Activated T-helper 17 cell treated with anti-CD3 and anti-CD28 coated beads, Interleukin-2, amount 50 U/mL, for 72 hours (primary cell): ENCODE results near the gene SGCD. TPM values are rescaled to one million over a fixed set of nuclear protein-coding genes. Genes with fewer than 3 reads are reported as not detected.

ENCODE experiments used
- ATAC-seq: fragments of 150-1000 bp; cut with Tn5 transposase; replicated peaks from 2 replicates; pipeline ENCODE4 v1.10.0; 2021; ENCODE audit warnings: mild to moderate bottlenecking, moderate library complexity
- H3K27ac Mint-ChIP-seq: one replicate; pipeline ENCODE4 v1.8.0; 2022; ENCODE audit warnings: mixed read lengths
- H3K27me3 Mint-ChIP-seq: one replicate; pipeline ENCODE4 v1.8.0; 2022; ENCODE audit warnings: mixed read lengths
- H3K36me3 Mint-ChIP-seq: one replicate; pipeline ENCODE4 v1.8.0; 2022; ENCODE audit warnings: low read depth, mild to moderate bottlenecking, mixed read lengths
- H3K4me1 Mint-ChIP-seq: one replicate; pipeline ENCODE4 v1.8.0; 2022; ENCODE audit warnings: mixed read lengths
- H3K4me3 Mint-ChIP-seq: one replicate; pipeline ENCODE4 v1.8.0; 2022; ENCODE audit warnings: mild to moderate bottlenecking, mixed read lengths
- H3K9me3 Mint-ChIP-seq: one replicate; pipeline ENCODE4 v1.8.0; 2022; ENCODE audit warnings: mixed read lengths
- total RNA-seq, 2 donors: library from RNA; stranded (reverse); gene quantifications; one replicate each; pipeline ENCODE4 v1.2.3, GENCODE V29; 2022

SGCD gene
- total RNA-seq: not detected

DNA sequence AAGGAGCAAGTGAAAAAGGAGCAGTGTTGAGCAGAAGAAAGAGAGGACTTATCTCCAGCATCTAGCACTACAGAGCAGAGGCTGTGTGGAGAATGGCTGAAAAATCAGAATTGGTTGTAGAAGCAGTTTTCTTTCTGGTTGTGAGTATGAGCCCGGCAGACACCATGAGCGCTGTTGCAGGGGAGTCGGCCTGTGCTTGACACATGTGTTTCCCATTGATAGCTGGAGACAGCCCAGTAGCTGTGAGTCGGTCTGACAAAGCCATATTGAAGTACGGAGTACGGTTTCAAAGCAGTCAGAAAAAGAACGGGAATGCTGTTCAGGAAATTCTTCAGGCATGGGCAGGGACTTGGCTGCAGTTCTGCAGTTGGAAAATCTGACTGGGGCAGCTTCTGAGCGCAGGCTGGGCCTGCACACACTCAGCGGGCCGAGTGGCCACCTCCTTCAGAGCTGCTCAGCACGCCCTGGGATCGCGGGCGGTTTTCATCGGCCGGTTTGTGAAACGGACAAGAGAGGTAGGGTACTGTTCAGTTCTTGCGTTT lies at the start of gene SGCD:
Gene SGCD, plus strand, starts transcription at position 447 of the 542 bp plus-strand sequence.
- H3K36me3 Mint-ChIP-seq: no peaks in the 10 kb centered on the region
- H3K9me3 Mint-ChIP-seq: no peaks in the 10 kb centered on the region
- H3K27me3 Mint-ChIP-seq: peaks cover 18% of the 10 kb centered on the region
- no peak within 1 kb of the TSS for H3K4me3 Mint-ChIP-seq
- H3K27ac Mint-ChIP-seq: no peak within 1 kb of the TSS
- ATAC-seq: no peak
- H3K4me1 Mint-ChIP-seq: no peaks in the 10 kb centered on the region

DNA sequence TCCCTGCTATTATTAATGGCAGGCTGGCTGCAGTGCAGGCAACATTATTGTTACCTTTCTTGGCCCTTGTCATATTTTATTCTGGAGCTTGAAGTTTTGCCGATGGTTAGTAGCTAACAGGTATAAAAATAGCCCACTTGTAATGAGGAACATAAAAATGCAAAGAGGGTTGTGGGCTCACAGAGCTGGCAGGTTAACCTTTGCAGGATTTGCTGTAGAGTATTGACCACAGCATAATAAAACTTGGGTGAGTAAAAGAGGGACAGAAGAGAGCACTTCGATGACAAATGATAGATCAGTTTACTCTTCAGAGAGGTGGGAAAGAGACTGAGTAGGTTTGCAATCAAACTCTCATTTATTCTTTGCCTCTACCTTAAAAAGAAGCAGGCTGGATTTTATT lies 49.7 kb upstream of the SGCD start:
- ATAC-seq: no peak
- no peak overlapping the region for H3K27ac Mint-ChIP-seq
- H3K4me3 Mint-ChIP-seq: no peak overlapping the region
- peaks cover 7% of the 10 kb centered on the region for H3K9me3 Mint-ChIP-seq
- H3K36me3 Mint-ChIP-seq: no peaks in the 10 kb centered on the region
- no peaks in the 10 kb centered on the region for H3K4me1 Mint-ChIP-seq
- peaks cover 15% of the 10 kb centered on the region for H3K27me3 Mint-ChIP-seq

DNA sequence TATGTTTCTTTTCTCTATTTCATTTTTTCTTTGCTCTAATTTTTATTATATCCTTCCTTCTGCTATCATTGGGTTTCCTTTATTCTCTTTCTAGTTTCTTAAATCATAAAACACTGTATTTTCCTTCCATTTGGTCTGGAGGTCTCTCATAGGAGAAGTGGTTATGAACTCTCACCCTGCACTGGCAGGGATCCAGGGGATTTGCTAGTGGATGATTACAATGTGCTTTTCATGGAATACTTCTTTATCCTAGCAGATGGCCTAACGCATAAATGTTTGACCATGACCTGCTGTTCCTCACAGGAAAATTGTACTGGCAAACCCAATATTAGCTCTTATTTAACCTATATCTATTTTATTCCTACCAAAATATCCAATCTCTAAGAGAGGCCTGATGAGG lies 31.5 kb upstream of the SGCD start:
- Mint-ChIP-seq H3K36me3 (no peaks in the 10 kb centered on the region), H3K4me3 (no peak overlapping the region), H3K9me3 (peaks cover 5% of the 10 kb centered on the region), H3K4me1 (no peaks in the 10 kb centered on the region), H3K27me3 (no peaks in the 10 kb centered on the region), H3K27ac (no peak overlapping the region)
- ATAC-seq: no peak

DNA sequence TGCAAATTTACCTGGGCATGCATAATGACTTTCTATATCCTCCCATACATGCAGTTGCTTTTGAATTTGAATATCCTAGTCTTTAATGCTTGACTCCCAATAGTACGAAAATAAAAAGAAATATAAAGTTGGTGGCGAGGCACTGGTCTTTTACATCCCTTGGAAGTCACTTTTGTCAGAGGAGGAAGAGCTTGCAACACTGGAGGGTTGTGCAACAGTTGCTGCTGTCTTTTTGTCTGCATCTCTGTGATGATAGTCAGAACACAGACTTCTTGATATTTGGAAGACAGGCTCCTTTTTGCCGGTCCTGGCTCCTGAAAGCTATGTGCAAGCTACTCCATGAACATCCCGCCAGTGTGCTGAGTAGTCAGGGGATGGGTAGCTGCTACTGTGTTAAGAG lies 16.8 kb upstream of the SGCD start:
- H3K4me1 Mint-ChIP-seq: no peaks in the 10 kb centered on the region
- ATAC-seq: no peak
- no peak overlapping the region for H3K27ac Mint-ChIP-seq
- peaks cover 1% of the 10 kb centered on the region for H3K27me3 Mint-ChIP-seq
- peaks cover 7% of the 10 kb centered on the region for H3K9me3 Mint-ChIP-seq
- H3K4me3 Mint-ChIP-seq: no peak overlapping the region
- H3K36me3 Mint-ChIP-seq: no peaks in the 10 kb centered on the region

DNA sequence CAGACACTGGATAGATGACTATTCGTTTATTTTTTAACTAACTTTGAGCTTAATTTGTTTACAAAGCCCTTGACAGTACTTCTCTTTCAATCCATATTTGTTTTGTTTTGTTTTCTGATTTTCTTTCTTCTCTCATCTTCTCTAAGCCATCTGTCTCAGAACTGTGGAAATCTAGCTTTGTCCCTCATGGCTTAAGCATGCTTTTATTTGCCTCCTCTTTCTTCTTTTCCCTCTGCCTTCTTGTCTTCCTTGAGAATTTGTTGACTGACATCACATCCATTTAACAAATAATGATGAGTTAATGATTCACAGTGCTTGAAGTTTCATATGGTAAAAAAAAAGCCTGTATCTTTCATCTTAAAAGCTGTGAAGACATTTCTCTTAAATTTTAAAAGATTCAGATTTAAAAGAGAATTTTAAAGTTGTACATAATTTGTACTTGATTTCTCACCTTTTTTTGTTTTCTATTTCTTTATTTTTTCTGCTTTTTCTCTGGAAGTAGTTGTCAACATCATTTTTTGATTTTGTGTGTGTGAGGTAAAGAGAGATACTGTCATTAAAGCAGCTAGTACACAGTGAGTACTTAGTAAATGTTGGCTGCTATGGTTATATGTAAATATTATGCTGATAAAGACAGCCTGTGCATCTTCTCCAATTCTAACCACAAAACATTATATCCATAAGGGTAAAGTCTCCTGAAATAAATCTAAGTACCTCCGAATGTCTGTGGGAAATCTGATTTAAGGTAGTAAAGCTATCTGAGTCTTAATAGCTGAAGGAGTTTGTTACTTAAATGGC lies 13.9 kb upstream of the SGCD start:
- Mint-ChIP-seq H3K4me3 (no peak overlapping the region), H3K4me1 (no peaks in the 10 kb centered on the region), H3K36me3 (no peaks in the 10 kb centered on the region), H3K27me3 (peaks cover 4% of the 10 kb centered on the region), H3K9me3 (no peaks in the 10 kb centered on the region), H3K27ac (no peak overlapping the region)
- ATAC-seq: no peak

DNA sequence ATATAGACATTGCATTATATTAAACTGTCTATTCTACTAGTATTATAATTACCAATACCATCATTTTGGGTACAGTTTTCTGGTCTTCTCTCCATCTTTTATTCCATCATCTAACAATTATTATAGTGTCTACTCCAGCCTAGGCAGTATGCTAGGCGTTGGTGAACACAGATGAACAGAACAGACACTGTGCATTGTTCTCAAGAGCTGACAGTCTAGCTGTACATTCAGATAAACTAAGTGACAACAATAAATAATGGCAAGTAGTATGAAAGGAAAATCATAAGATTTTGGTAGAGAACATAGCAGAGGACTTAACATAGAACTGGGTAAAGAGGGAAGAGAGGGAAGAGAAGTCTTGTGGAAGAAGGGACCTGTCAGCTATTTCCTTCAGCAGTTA lies 12.5 kb upstream of the SGCD start:
- Mint-ChIP-seq H3K9me3 (no peaks in the 10 kb centered on the region), H3K27me3 (peaks cover 4% of the 10 kb centered on the region), H3K4me3 (no peak overlapping the region), H3K4me1 (no peaks in the 10 kb centered on the region), H3K36me3 (no peaks in the 10 kb centered on the region), H3K27ac (no peak overlapping the region)
- no peak for ATAC-seq

DNA sequence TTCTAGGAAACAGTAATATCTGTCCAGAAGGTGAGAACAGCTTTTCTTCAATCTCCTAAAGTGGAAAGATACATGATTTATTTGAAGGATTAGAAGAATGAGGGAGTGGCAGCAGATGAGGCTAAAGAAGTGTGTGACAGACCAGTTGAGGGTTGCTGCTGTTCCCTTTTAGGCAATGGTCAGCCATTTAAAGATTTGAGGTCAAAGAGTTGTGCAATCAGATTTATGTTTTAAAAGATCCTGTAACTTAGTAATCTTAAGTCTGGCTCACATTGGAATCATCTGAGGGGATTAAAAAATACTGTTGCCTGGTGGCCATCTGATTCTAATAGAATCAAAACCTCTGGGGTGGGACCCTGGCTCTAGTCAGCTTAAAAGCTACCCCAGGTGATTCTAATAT lies 4.3 kb upstream of the SGCD start:
- Mint-ChIP-seq H3K4me3 (no peak overlapping the region), H3K27me3 (peaks cover 15% of the 10 kb centered on the region), H3K27ac (no peak overlapping the region), H3K36me3 (no peaks in the 10 kb centered on the region), H3K9me3 (no peaks in the 10 kb centered on the region), H3K4me1 (no peaks in the 10 kb centered on the region)
- ATAC-seq: no peak

DNA sequence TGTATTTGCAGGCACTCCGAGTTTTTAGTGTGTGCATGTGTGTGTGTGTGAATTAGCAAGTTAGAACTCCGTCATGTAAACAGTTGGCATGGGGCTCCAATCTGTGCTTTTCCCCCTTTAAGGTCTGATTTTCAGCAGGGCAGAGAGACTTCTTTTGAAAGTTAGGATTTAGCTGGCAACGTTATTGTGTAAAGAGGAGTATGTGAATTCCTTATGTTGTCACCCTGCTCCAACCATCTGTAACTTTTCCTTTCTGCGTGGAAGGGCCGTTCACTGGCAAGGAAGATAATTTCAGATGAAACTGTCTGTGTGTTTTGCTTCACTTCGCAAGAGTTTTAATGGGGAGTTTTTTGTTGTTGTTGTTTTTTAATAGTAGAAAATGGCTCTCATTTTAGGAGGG lies 332 bp downstream of the SGCD start:
- Mint-ChIP-seq H3K27ac (no peak overlapping the region), H3K4me3 (no peak overlapping the region), H3K36me3 (no peaks in the 10 kb centered on the region), H3K4me1 (no peaks in the 10 kb centered on the region), H3K27me3 (peaks cover 17% of the 10 kb centered on the region), H3K9me3 (no peaks in the 10 kb centered on the region)
- no peak for ATAC-seq

DNA sequence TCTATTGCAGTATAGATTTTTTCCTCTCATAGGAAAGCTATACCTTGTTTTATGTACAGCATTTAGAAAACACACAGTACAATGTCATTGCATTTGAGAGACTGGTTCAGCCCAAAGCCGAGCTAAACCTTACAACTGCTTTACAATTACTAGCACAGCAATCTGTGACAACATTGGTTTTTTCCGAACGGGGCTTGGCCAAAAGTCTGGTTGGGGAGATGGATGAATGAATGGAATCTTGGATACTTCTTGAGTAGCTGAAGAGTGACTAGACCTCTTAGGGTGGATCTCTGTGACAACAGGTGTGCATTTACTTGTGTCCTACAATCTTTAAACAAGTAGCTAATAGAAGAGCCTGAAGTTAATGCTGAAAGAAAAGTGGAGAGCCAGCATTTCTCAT lies 1.2 kb downstream of the SGCD start:
- H3K27me3 Mint-ChIP-seq: peaks cover 14% of the 10 kb centered on the region
- H3K9me3 Mint-ChIP-seq: no peaks in the 10 kb centered on the region
- no peaks in the 10 kb centered on the region for H3K4me1 Mint-ChIP-seq
- no peak overlapping the region for H3K27ac Mint-ChIP-seq
- no peak for ATAC-seq
- no peaks in the 10 kb centered on the region for H3K36me3 Mint-ChIP-seq
- no peak overlapping the region for H3K4me3 Mint-ChIP-seq

DNA sequence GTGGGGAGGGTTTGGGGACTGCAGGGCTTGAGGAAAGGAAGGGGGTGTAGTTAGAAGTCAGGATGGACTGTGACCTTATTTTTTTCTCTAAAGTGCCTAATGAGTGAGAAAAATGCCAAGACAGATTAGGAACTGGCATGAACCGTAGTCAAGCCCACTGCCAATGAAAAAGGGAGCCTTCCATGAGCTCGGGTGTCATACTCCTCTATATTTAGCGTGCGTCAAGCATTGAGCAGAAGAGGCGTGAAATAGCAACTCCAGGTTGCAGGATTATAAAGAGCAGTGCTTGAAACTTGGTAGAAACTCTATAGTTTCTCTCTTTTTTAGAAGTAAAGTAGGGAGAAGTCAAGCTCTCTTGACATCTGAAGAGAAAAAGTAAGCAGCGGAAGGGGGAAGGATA lies 1.8 kb downstream of the SGCD start:
- no peak overlapping the region for H3K27ac Mint-ChIP-seq
- H3K4me1 Mint-ChIP-seq: no peaks in the 10 kb centered on the region
- H3K36me3 Mint-ChIP-seq: no peaks in the 10 kb centered on the region

DNA sequence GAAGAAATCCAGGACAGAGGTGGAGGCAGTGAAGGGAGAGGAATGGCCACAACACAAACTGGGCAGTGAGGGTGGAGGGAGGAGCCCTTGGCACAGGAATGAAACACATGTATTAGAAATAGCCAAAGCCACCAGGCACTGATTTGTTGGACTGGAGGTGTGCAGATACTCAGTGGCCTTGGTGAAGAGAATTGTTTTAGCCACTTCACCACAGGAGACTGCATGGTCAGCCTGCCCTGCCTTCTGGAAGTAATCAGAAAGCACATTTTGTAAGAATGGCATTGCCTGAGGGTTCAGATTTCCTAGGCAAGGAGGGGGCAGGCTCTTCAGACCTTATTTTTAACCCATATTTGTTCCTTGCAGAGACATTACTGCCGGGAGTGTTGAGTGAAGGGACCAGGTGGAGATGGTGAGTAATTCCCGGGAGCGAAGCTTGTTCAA lies 2.2 kb downstream of the SGCD start:
- peaks cover 14% of the 10 kb centered on the region for H3K27me3 Mint-ChIP-seq
- ATAC-seq: no peak
- H3K9me3 Mint-ChIP-seq: no peaks in the 10 kb centered on the region
- no peak overlapping the region for H3K27ac Mint-ChIP-seq
- H3K36me3 Mint-ChIP-seq: no peaks in the 10 kb centered on the region
- no peaks in the 10 kb centered on the region for H3K4me1 Mint-ChIP-seq
- no peak overlapping the region for H3K4me3 Mint-ChIP-seq

More for the DNA sequence above, 1.8 kb downstream of the SGCD start:
- Mint-ChIP-seq H3K27me3 (peaks cover 14% of the 10 kb centered on the region), H3K9me3 (no peaks in the 10 kb centered on the region), H3K4me3 (no peak overlapping the region)
- no peak for ATAC-seq

DNA sequence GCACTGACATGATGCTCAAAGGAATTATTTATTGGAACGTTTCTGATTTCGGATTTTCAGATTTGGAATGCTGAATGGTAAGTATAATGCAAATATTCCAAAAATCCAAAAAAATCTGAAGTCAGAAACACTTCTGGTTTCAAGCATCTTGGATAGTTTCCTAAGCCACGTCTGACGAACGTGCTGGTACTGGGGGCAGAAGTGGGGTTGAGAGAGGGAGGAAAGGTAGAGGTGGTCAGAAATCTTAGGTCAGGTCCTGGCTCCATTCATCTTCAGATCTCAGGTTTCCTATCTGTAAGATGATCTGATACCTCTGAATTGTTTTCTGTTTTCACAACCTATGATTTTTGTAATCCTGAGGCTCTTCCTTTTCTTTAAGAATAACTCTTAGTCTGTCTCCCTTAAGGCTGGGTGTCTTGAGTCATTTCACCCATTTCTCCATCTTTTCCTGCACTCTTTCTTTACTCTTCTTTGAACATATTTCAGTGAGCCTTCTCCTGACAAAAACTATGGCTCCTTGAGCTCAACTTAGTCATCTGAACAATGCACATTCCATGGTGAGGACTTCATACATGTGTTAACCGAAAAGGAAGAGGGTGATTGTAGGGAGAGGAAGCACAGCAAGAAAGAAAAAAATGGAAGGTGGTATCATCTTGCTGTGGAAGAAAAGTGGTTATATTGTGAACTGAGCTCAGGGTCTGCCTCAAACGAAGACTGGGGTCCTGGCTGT lies 3.3 kb downstream of the SGCD start:
- no peaks in the 10 kb centered on the region for H3K36me3 Mint-ChIP-seq
- peaks cover 14% of the 10 kb centered on the region for H3K27me3 Mint-ChIP-seq
- H3K9me3 Mint-ChIP-seq: no peaks in the 10 kb centered on the region
- H3K4me1 Mint-ChIP-seq: no peaks in the 10 kb centered on the region
- H3K27ac Mint-ChIP-seq: no peak overlapping the region
- no peak overlapping the region for H3K4me3 Mint-ChIP-seq
- ATAC-seq: no peak

DNA sequence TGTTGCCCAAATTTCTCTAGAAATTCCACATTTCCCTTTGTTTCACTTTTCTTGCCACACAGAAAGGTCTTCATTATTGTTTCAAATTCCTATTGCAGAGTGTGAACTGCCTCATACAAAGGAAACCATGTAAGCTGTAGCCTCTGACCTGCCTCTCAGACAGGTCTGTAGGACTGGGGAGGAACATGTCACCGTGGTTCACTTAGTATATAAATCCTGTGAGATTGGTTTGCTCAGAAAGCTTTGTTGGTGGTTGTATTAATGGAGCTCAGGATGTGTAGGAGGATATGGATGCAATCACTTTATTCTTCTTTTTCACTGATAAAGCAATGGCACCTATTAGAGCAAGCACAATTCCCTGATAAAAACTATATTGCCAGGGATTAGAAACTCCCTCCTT lies 4.2 kb downstream of the SGCD start:
- no peak overlapping the region for H3K4me3 Mint-ChIP-seq

DNA sequence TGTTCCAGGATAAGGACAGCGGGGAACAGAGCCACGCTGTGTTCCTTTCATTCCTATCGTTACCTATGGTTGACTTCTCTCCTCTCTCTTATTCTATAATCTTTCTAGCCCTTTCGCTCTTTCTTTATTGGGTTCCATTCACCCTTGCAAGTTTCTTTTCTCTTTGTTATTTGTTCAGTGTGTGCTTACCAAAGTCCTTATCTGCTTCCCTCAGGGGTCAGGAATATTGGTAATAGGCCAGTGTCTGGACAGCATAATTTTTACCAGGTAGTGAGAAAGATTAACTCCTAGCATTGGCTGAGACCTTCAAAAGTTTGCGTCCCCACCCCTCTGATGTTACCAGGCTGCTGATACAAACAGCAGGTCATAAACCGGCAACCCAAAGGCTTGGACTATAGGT lies 4.9 kb downstream of the SGCD start:
- Mint-ChIP-seq H3K27me3 (peaks cover 18% of the 10 kb centered on the region), H3K36me3 (no peaks in the 10 kb centered on the region), H3K9me3 (no peaks in the 10 kb centered on the region), H3K4me3 (no peak overlapping the region), H3K4me1 (no peaks in the 10 kb centered on the region), H3K27ac (no peak overlapping the region)
- no peak for ATAC-seq

More for the DNA sequence above, 4.2 kb downstream of the SGCD start:
- Mint-ChIP-seq H3K27me3 (peaks cover 23% of the 10 kb centered on the region), H3K9me3 (no peaks in the 10 kb centered on the region), H3K27ac (no peak overlapping the region), H3K4me1 (no peaks in the 10 kb centered on the region), H3K36me3 (no peaks in the 10 kb centered on the region)
- no peak for ATAC-seq

DNA sequence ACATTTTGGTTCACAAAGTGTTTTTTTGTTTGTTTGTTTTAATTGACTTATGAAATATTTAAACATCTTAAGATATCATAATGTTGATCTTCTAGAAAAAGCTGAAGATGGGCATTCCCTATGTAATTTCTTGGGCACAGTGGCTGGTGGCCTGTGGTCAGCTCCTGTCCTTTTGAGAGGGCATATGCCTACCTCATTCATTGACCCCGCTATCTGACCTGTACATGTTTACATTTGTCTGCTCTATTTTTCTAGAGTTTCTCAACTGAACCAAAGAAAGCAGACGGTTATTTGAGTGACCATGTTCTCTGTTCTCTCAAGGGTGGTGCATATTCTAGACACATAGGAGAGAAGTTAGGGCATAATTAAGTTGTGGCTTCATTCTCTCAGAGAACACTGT lies 5.3 kb downstream of the SGCD start:
- H3K4me3 Mint-ChIP-seq: no peak overlapping the region
- no peaks in the 10 kb centered on the region for H3K4me1 Mint-ChIP-seq
- H3K27ac Mint-ChIP-seq: no peak overlapping the region
- H3K36me3 Mint-ChIP-seq: no peaks in the 10 kb centered on the region
- no peaks in the 10 kb centered on the region for H3K9me3 Mint-ChIP-seq
- H3K27me3 Mint-ChIP-seq: peaks cover 18% of the 10 kb centered on the region
- no peak for ATAC-seq
